Skeletal muscle satellite cell (primary cell): ENCODE data around the gene ADNP2.
A peak's percentile ranks its signal among the peaks of the same experiment; 100 is the strongest.
"Not testable (repeated sequence)": the region's sequence is repeated elsewhere in the genome, so short reads cannot be mapped to it uniquely, and the experiment has no call there.

ENCODE experiments used
- H3K27me3 ChIP-seq: 2 replicates; pipeline ENCODE4 v1.7.0; 2013; ENCODE audit warnings: low read length; ENCODE audit not compliant: control insufficient read depth, insufficient read depth
- H3K36me3 ChIP-seq: 2 replicates; pipeline ENCODE4 v1.7.0; 2013; ENCODE audit warnings: mild to moderate bottlenecking, control low read depth, low read length; ENCODE audit not compliant: insufficient read depth
- H3K4me1 ChIP-seq: 2 replicates; pipeline ENCODE4 v1.7.0; 2013; ENCODE audit warnings: low read length; ENCODE audit not compliant: control insufficient read depth, insufficient read depth
- H3K4me2 ChIP-seq: 2 replicates; pipeline ENCODE4 v1.7.0; 2013; ENCODE audit warnings: mild to moderate bottlenecking, low read length
- H3K4me3 ChIP-seq: 2 replicates; pipeline ENCODE4 v1.7.0; 2013; ENCODE audit warnings: low read length
- H3K9ac ChIP-seq: 2 replicates; pipeline ENCODE4 v1.7.0; 2013; ENCODE audit warnings: mild to moderate bottlenecking, low read depth, low read length, moderate library complexity
- H3K9me3 ChIP-seq: replicated peaks from 2 replicates; pipeline ENCODE4 v1.7.0; 2013; ENCODE audit warnings: mild to moderate bottlenecking, control low read depth, low read length

ADNP2 gene

DNA sequence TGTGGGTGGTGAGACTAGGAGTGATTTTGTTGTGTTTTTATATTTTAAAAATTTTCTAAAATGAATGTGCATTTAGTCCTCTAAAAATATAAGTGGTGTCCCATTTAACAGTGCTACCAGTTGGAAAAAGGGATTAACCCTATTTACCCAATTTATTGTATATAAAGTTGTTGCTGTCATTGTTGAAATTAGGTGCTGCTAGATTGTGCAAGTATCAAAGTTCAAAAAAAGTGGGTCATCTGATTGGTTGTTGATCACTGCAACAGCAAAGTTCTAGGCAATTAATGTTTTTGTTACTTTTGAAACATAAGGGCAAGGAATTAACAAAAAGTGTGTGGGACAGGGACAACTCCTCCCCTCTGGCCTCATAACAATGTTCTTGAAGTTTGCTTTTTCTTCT, 40.6 kb downstream of the ADNP2 start:
- Histone ChIP-seq H3K27me3 (no peaks in the 10 kb centered on the region), H3K9ac (no peak overlapping the region), H3K9me3 (no peaks in the 10 kb centered on the region), H3K36me3 (no peaks in the 10 kb centered on the region), H3K4me1 (peaks cover 7% of the 10 kb centered on the region), H3K4me2 (no peak overlapping the region), H3K4me3 (no peak overlapping the region)

DNA sequence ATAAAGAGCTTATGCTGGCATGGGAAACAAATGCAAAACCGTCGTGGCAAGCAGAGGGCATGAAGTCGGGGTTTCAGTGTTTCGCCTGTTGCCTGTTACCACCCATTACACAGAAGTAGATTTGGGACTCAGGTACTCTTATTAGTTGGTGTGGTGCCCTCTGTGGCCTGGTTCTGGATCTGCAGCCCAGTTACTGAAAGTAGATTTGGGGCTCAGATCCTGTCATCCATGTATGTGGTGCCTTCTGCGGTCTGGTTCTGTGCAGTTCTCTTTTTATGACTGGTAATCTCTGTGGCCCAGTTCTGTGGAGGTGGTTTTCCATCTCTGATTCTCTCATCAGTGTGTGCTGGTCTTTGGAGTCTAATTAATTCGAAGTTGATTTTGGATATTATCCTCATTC, 45.2 kb downstream of the ADNP2 start:
- H3K4me3 ChIP-seq, result no peak overlapping the region
- no peaks in the 10 kb centered on the region for H3K4me1 ChIP-seq
- no peak overlapping the region for H3K9ac ChIP-seq
- no peaks in the 10 kb centered on the region for H3K27me3 ChIP-seq
- no peaks in the 10 kb centered on the region for H3K36me3 ChIP-seq
- no peaks in the 10 kb centered on the region for H3K9me3 ChIP-seq
- H3K4me2 ChIP-seq, result no peak overlapping the region

DNA sequence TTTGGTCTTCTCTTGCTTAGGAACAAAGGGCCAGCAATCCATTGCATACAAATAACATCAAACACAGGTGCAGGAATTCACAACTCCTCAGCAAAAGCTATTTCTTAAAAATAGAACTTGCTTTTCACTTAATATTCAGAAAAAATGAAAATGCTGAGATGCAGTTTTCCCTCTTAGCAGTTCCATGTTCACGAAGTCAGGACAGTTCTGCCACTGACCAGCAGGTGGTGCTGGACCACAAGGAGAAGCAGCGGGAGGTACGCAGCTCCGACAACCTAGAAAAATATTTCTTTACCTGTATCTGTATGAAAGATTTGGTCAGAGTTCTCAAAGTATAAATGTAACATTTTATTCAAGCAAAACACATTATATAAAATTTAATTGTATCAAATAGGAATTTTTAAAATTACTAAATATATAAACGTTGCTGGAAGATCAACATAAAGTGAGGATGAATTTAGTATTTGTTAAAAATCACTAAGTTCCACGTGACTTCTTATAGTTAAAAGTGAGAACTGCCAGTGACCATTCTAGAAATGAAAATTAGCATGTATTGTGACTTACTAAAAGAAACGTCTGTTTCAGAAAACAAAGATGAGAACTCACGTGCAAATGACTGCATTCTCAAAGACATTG, 48.8 kb downstream of the ADNP2 start:
- no peaks in the 10 kb centered on the region for H3K4me1 ChIP-seq
- no peaks in the 10 kb centered on the region for H3K27me3 ChIP-seq
- H3K36me3 ChIP-seq, result no peaks in the 10 kb centered on the region
- H3K9me3 ChIP-seq, result no peaks in the 10 kb centered on the region
- H3K4me2 ChIP-seq, result no peak overlapping the region
- no peak overlapping the region for H3K9ac ChIP-seq
- H3K4me3 ChIP-seq, result no peak overlapping the region

DNA sequence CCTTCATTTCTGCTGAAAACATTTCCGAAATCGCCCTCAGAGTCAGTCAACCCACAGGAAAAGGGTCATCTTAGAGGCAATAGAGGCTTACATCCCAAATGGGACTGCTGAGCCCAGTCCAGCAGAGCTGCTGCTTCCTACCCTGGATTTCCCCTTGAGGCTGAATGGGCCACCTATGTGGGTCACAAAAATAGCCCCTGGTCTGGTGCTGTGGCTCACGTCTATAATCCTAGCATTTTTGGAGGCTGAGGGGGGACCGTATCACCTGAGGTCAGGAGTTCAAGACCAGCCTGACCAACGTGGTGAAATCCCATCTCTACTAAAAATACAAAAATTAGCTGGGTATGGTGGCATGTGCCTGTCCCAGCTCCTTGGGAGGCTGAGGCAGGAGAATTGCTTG, 49.3 kb downstream of the ADNP2 start:
- Histone ChIP-seq H3K4me3 (no peak overlapping the region), H3K36me3 (no peaks in the 10 kb centered on the region), H3K4me1 (no peaks in the 10 kb centered on the region), H3K4me2 (no peak overlapping the region), H3K9me3 (no peaks in the 10 kb centered on the region), H3K9ac (no peak overlapping the region), H3K27me3 (no peaks in the 10 kb centered on the region)

DNA sequence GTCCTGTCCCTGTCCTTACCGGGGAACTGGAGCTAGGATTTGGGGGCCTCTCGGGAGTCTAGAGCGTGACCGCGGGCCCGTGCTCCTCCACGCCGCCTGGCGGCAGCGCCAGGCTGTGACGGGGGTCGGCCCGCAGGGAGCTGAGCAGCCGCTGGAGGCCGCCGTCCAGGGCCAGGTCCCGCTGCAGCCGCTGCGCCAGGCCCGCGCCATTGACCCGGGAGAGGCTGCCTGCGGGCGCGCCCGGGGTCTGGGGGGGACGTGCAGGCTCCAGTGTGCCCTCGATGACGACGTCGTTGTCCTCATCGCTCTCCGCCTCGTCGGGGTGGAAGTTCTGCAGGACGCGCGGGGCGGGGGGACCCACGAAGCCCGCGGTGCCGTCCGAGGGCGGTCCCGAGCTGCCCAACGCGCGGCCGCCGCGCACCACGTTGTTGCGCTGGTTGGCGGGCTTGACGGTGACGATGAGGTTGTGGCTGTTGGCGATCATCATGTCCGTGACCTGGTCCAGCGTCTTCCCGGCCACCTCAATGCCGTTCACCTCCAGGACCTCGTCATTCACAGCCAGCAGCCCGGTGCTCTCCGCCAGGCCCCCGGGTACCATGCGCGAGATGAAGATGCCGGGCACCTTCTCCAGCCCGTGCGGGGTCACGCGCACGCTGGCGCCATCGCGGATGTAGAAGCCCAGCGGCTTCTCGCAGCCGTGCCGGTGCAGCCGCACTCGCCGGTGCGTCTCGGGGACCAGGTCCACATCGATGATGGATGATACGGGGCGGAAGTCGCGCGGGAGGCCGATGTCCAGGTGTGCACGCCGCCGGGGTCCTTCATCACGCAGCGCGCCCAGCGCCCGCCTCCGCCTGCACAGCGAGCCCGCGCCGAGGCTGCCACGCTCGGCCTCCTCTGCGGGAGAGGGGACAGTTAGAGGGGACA, 50.9 kb downstream of the ADNP2 start:
- H3K4me1 ChIP-seq, result no peaks in the 10 kb centered on the region
- H3K27me3 ChIP-seq, result no peaks in the 10 kb centered on the region
- no peak overlapping the region for H3K9ac ChIP-seq
- H3K4me2 ChIP-seq, result peak overlapping the region; percentile 52
- no peaks in the 10 kb centered on the region for H3K36me3 ChIP-seq
- H3K9me3 ChIP-seq, result peaks cover 6% of the 10 kb centered on the region
- H3K4me3 ChIP-seq, result no peak overlapping the region

DNA sequence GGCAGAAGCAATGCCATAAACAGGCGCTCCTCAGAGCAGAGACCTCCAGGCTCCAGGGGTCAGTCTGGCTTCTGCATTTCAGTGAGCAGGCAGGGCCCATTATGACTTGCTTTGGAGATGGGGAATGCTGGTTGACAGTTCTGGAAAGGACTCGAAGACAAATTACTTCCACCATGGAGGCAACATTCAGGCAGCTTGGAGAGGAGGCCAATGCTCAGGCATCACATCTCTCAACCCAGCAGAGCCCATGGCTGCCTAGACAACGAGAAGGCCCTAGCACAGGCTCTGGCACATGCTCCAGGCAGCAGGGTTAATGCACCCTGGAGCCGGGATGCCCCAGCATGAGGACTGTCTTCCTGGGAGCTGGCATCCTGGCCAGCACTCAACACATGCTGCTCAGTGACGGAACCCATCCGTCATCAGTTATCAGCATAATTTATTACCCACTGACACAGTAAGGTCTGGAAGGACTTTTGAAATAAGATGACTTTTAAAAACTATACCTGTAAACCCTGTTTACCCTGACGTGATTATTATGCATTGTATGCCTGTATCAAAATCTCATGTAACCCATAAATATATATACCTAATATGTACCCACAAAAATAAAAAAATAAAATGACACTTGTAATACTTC, 52.8 kb downstream of the ADNP2 start:
- Histone ChIP-seq H3K4me3 (no peak overlapping the region), H3K9me3 (peaks cover 6% of the 10 kb centered on the region), H3K4me1 (no peaks in the 10 kb centered on the region), H3K36me3 (no peaks in the 10 kb centered on the region), H3K27me3 (no peaks in the 10 kb centered on the region), H3K4me2 (no peak overlapping the region), H3K9ac (no peak overlapping the region)

DNA sequence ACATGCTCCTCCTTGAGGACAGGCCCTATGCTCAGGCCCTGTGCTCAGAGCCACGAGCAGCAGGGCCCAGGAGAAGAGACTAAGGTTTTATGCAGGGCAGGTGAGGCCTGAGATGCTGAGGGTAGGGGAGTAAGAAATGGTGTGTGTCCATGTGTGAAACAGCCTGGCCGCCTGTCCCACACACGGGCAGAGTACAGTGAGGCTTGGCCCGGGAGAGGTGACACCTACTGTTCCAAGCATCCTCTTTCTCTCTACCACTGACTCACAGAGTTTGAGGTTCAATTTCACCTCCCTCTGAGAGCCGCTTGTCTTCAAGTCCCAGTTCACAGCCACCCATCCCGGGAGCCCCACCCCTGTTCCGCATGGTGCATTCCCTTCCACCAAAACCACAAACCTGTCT, 54.1 kb downstream of the ADNP2 start:
- H3K4me2 ChIP-seq, result no peak overlapping the region

DNA sequence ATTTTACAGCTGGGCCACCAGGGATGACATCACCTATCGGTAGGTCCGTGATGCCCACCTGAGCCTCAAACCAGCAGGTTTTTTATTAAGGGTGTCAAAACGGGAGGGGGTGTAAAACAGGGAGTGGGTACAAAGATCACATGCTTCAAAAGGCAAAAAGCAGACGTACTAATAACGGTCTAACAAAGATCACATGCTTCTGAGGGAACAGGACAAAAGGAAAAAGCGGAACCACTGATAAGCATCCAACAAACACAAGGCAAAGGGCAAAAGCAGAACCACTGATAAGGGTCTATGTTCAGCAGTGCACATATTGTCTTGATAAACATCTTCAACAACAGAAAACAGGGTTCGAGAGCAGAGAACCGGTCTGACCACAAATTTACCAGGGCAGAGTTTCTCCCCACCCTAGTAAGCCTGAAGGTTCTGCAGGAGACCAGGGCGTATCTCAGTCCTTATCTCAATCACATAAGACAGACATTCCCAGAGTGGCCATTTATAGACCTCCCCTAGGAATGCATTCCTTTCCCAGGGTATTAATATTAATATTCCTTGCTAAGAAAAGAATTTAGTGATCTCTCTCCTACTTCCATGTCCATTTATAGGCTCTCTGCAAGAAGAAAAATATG, 55.8 kb downstream of the ADNP2 start:
- H3K4me1 ChIP-seq, H3K36me3 ChIP-seq, H3K9me3 ChIP-seq, H3K4me2 ChIP-seq, H3K27me3 ChIP-seq, H3K4me3 ChIP-seq, H3K9ac ChIP-seq: not testable (repeated sequence)

More for the DNA sequence above, 54.1 kb downstream of the ADNP2 start:
- no peaks in the 10 kb centered on the region for H3K36me3 ChIP-seq
- no peaks in the 10 kb centered on the region for H3K4me1 ChIP-seq
- no peak overlapping the region for H3K4me3 ChIP-seq
- H3K9ac ChIP-seq, result no peak overlapping the region
- no peaks in the 10 kb centered on the region for H3K27me3 ChIP-seq
- H3K9me3 ChIP-seq, result peaks cover 6% of the 10 kb centered on the region

DNA sequence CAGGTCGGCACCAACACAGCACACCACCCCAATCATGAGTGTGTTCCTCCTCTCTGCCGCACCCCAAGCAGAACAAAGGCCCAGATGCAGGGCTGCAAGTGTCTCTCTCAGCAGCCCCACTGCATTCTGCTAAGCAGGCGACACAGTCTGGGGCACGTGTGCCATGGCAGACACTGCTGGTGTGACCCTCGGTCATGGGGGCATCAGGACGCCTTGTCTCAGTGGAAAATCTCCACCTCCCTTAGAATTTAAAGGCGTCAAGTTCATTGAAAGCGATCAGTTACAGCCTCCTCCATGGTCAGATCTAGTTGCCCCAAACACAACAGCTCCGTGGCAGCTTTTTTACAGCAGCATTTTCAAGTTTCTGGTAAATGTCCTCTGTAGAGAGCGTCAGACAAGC, 57.2 kb downstream of the ADNP2 start:
- H3K36me3 ChIP-seq, result no peaks in the 10 kb centered on the region
- no peaks in the 10 kb centered on the region for H3K27me3 ChIP-seq
- H3K9ac ChIP-seq, result no peak overlapping the region
- H3K4me1 ChIP-seq, result no peaks in the 10 kb centered on the region
- H3K4me3 ChIP-seq, result no peak overlapping the region
- H3K9me3 ChIP-seq, result peaks cover 6% of the 10 kb centered on the region
- H3K4me2 ChIP-seq, result no peak overlapping the region

DNA sequence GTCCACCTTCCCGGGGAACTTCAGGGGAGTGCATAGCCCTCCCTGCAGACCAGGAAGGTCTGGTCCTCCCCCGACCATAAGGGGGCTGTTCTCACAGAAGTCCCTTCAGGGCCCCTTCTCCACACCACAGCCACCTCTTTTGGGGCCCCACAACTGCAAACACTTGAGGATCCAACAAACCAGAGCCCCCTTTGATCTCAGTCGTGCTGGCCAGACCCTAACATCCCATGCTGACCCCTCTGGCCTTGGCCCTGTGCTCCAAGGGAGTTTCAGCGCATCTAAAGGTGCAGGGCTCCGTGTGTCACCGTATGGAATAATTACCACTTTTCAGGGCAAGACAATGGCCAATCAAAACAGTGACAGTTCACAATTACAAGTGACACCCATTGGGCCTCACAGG, 57.7 kb downstream of the ADNP2 start:
- no peaks in the 10 kb centered on the region for H3K36me3 ChIP-seq
- H3K4me3 ChIP-seq, result no peak overlapping the region
- peaks cover 4% of the 10 kb centered on the region for H3K4me1 ChIP-seq
- no peak overlapping the region for H3K4me2 ChIP-seq
- H3K9ac ChIP-seq, result no peak overlapping the region
- no peaks in the 10 kb centered on the region for H3K27me3 ChIP-seq
- peaks cover 6% of the 10 kb centered on the region for H3K9me3 ChIP-seq

DNA sequence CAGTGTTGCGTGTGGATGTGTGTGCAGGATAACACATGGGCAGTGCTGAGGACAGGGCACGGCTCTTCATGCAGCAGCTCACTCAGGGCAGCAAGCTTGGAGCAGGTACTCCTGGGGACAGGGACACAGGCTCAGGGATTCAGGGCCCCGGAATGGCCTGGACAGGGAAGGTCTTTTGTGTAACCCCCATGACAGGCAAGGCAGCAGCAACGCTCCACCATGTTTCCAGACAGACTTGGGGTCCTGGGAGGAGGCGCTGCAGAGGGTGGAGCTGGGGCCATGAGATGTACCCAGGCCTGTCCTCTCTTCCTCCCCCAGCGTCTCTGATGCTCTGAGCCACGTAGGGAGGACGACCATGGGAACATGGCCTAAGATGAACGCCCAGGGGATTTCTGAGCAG, 58.3 kb downstream of the ADNP2 start:
- Histone ChIP-seq H3K9me3 (peaks cover 6% of the 10 kb centered on the region), H3K9ac (no peak overlapping the region), H3K4me3 (no peak overlapping the region), H3K36me3 (no peaks in the 10 kb centered on the region), H3K27me3 (no peaks in the 10 kb centered on the region), H3K4me1 (peaks cover 4% of the 10 kb centered on the region), H3K4me2 (no peak overlapping the region)
